Stimulated activated naive CD8-positive, alpha-beta T cell treated with anti-CD3 and anti-CD28 coated beads, Interleukin-15, Interleukin-2, amounts not matched to agents 100 ng/mL and 50 ng/mL, for 24 hours (primary cell): ENCODE data around the gene FAAP100.
"Not testable (repeated sequence)": the region's sequence is repeated elsewhere in the genome, so short reads cannot be mapped to it uniquely, and the experiment has no call there.

Experiments used
- H3K27ac Mint-ChIP-seq: one replicate; pipeline ENCODE4 v1.8.0; 2021; ENCODE audit warnings: mild to moderate bottlenecking, mixed read lengths
- H3K27me3 Mint-ChIP-seq: one replicate; pipeline ENCODE4 v1.8.0; 2021; ENCODE audit warnings: mixed read lengths
- H3K36me3 Mint-ChIP-seq: one replicate; pipeline ENCODE4 v1.8.0; 2021; ENCODE audit warnings: low read depth, mixed read lengths
- H3K4me1 Mint-ChIP-seq: one replicate; pipeline ENCODE4 v1.8.0; 2021; ENCODE audit warnings: low read depth, mixed read lengths
- H3K4me3 Mint-ChIP-seq: one replicate; pipeline ENCODE4 v1.8.0; 2021; ENCODE audit warnings: mild to moderate bottlenecking, mixed read lengths
- H3K9me3 Mint-ChIP-seq: one replicate; pipeline ENCODE4 v1.8.0; 2021; ENCODE audit warnings: mixed read lengths

FAAP100 gene, protein sequence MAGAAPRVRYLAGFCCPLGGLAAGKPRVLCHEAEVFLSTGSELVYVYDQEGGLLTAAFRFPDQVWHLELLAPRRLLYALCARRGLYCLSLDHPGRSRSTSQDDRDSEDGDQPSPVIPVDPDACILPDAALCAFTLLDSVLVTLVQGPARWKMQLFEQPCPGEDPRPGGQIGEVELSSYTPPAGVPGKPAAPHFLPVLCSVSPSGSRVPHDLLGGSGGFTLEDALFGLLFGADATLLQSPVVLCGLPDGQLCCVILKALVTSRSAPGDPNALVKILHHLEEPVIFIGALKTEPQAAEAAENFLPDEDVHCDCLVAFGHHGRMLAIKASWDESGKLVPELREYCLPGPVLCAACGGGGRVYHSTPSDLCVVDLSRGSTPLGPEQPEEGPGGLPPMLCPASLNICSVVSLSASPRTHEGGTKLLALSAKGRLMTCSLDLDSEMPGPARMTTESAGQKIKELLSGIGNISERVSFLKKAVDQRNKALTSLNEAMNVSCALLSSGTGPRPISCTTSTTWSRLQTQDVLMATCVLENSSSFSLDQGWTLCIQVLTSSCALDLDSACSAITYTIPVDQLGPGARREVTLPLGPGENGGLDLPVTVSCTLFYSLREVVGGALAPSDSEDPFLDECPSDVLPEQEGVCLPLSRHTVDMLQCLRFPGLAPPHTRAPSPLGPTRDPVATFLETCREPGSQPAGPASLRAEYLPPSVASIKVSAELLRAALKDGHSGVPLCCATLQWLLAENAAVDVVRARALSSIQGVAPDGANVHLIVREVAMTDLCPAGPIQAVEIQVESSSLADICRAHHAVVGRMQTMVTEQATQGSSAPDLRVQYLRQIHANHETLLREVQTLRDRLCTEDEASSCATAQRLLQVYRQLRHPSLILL

DNA sequence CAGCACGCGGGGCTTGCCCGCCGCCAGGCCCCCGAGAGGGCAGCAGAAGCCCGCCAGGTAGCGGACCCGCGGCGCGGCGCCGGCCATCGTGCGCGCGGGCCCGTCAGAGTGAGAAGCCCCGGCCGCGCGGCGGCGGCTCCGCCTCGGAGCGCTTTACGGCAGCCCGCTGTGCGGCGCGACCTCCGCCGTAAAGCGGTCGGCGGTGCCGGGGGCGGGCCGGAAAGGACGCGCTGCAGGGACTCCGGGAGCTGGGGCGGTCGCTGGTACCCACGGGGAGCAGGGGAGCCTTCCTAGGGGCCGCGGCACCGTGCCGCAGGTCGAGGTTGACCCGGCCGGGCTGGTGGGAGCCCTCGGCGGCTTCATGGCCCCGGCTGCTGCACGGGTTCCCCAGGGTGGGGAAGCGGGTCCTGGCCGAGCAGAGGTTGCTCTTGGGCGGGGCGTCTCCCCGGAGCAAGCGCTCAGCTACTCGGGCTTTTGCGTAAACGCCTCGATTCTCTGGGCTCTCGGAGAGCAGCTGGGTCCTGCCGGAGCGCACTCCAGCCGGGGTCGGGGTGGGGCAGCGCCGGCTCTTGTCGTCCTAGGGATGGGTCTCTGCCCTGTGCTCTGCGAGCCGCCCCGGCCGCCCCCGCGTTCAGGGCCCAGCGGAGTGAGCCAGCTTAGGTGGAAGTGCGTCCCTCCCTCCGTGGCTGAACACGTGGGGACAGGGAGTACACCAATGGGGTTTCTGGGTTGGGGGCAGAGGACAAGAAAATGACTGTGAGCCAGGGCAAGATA, at the start of gene FAAP100:
TSS of gene FAAP100 (minus strand) at position 110 of the 774 bp plus-strand sequence. CDS start at position 87, 23 bp downstream.
- H3K27me3 Mint-ChIP-seq: no peaks in the 10 kb centered on the region
- H3K4me1 Mint-ChIP-seq: peaks cover 43% of the 10 kb centered on the region
- peaks cover 23% of the 10 kb centered on the region for H3K36me3 Mint-ChIP-seq
- H3K9me3 Mint-ChIP-seq: no peaks in the 10 kb centered on the region
- peak within 1 kb of the TSS; percentile 91 for H3K27ac Mint-ChIP-seq
- peak within 1 kb of the TSS; percentile 90 for H3K4me3 Mint-ChIP-seq

DNA sequence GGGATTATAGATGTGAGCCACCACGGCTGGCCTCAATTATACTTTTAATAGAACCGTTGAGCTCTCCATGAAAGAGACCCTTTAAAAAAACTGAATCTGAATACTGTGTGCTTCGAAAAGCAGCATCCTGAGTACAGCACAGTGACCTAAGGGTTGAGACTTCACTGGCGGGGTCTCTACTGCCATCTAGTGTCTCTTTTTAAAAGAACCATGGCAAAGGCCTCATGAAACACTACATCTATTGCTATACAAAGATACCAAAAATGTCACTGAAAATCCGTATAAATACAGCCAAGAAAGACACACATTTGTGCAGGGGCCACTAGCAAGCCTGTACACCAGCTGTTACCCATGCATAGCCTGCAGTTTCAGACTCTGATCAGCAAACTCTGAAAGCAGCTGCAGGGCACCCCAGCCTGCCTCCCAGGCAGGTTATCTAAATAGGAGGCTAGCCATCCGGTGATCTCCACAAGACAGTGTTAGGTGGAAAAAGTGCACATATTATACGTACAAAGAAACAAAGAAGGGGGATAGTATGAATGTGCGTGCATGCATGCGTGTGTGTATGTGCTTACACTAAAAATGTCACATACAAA, 49.5 kb upstream of the FAAP100 start:
- no peak overlapping the region for H3K27ac Mint-ChIP-seq
- peaks cover 69% of the 10 kb centered on the region for H3K36me3 Mint-ChIP-seq
- H3K9me3 Mint-ChIP-seq: no peaks in the 10 kb centered on the region
- peaks cover 10% of the 10 kb centered on the region for H3K4me1 Mint-ChIP-seq
- H3K27me3 Mint-ChIP-seq: no peaks in the 10 kb centered on the region
- no peak overlapping the region for H3K4me3 Mint-ChIP-seq

DNA sequence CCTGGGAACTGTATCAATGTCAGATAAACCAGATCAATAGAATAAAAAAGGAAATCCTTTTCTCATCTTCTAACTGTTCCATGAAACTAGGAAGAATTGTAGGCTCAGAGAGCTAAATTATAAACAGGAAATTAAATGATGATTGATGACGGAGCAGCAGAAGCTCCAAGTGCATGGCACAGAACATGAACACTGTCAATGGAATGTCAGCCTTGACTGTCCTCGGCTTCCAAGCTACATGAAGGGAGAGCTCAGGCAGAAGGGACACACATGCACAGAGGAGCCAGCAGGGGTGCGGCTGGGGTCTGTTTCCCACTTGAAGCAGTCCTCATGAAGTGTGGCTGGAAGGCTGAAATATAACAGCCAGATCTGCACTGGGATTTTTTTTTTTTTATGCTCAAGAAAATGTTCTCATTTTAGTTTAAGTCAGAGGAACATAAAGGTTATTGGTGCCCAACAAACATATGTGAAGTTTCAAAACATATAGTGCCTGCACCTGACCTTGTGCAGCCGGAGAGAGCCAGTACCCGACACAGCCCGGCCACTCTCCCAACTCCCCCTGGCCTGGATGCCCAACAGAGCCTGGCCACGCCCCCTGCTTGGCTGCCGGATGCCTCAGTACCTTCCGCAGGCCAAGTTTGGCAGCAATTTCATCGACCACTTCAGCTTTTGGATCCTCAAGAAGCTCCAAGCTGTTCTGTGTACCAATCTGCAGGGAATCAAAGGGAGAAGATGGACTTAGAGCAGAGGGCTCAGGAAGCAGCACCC, 47.8 kb upstream of the FAAP100 start:
- H3K4me1 Mint-ChIP-seq: peaks cover 10% of the 10 kb centered on the region
- no peak overlapping the region for H3K4me3 Mint-ChIP-seq
- peaks cover 66% of the 10 kb centered on the region for H3K36me3 Mint-ChIP-seq
- no peaks in the 10 kb centered on the region for H3K27me3 Mint-ChIP-seq
- H3K27ac Mint-ChIP-seq: no peak overlapping the region
- no peaks in the 10 kb centered on the region for H3K9me3 Mint-ChIP-seq

DNA sequence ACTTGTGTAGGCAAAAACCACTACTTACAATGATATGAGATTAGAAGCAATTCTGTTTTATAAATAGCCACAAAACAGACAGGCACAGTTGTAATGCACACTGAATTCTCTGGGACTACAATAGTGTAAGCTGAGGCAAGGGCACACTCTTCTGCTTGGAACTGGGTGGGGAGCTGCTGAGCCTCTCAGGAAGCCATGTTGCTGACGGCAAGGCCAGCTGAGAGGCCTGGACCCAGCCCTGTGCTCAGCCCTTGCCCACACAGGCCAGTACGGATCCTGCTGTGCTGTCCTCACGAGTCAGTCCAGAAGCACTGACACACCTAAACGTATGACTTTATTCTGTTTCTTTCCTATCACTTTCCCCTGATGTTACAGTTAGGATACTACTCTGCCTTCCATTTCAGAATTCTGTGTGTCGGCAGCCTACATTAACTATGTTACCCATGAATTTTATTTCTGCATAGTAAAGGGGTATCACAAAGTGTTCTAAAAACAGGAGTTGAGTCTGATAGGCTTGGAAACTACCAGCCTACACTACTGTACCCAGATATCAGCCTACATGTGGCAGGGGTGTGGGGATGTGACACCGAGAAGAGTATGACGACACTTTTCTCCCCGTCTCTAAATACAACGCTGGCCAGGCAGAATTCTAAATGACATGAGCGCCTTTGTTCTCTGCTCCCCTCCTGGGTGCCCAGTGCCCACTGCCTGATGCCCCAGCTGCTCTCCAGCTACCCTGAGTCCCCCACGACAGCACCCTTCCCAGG, 41.1 kb upstream of the FAAP100 start:
- Mint-ChIP-seq H3K4me3 (no peak overlapping the region), H3K36me3 (peaks cover 54% of the 10 kb centered on the region), H3K4me1 (peaks cover 2% of the 10 kb centered on the region), H3K27me3 (no peaks in the 10 kb centered on the region), H3K27ac (no peak overlapping the region), H3K9me3 (no peaks in the 10 kb centered on the region)

DNA sequence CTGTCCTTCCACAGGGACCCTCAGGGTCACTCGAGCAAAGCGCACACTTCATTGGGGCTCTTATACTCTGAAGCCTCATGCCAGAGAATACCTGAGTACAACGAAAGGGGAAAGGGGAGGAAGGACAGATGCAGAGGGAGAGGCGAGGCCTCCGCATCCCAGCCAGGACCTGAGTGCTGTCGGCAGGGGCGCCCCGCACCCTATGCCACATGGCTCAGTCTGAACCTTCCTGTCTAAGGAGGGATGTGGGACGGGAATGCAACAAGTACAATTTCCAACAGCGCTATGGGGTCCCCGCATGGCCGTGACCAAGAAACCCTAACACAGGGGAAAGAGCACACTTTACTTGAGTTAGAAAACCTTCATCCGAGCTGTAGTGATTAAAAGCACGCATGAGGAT, 39.8 kb upstream of the FAAP100 start:
- Mint-ChIP-seq H3K9me3 (no peaks in the 10 kb centered on the region), H3K27ac (no peak overlapping the region), H3K4me3 (no peak overlapping the region), H3K36me3 (peaks cover 54% of the 10 kb centered on the region), H3K4me1 (no peaks in the 10 kb centered on the region), H3K27me3 (no peaks in the 10 kb centered on the region)

DNA sequence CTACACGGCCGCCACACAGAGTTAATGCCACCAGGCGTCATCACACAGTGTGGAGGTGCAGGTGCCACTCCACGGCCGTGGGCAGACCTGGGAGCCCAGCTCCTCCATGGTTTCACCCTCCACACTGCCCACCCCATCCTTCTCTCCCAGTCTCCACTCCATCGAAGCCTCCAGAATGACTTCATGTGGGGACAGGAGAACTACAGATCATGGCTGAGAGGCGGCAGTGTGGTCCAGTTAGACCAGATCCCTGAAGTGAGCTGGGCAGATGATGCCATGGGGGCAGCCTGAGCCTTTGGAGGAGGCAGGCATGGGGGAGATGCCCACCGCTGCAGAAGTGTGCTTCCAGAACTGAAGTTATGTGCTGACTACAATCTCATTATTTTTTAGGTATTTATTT, 38.0 kb upstream of the FAAP100 start:
- Mint-ChIP-seq H3K27me3 (no peaks in the 10 kb centered on the region), H3K4me3 (no peak overlapping the region), H3K36me3 (peaks cover 55% of the 10 kb centered on the region), H3K27ac (no peak overlapping the region), H3K4me1 (no peaks in the 10 kb centered on the region), H3K9me3 (no peaks in the 10 kb centered on the region)

DNA sequence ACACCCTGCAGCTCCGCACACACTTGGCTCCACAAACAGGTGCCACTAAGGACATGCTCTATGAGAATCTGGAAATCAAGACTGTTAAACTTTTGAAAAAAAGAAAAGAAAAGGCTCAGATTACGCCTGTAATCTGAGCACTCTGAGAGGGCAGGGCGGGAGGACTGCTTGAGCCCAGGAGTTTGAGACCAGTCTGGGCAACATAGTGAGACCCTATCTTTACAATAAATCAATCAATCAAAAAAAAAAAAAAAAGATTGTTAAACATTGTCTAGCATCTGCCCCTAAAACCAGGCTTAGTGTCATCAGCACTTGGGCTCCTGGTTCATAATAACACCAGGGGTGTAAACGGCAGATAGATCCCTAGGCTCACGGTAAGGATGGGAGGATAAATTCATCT, 37.5 kb upstream of the FAAP100 start:
- H3K9me3 Mint-ChIP-seq: no peaks in the 10 kb centered on the region
- no peak overlapping the region for H3K27ac Mint-ChIP-seq
- H3K36me3 Mint-ChIP-seq: peaks cover 60% of the 10 kb centered on the region

DNA sequence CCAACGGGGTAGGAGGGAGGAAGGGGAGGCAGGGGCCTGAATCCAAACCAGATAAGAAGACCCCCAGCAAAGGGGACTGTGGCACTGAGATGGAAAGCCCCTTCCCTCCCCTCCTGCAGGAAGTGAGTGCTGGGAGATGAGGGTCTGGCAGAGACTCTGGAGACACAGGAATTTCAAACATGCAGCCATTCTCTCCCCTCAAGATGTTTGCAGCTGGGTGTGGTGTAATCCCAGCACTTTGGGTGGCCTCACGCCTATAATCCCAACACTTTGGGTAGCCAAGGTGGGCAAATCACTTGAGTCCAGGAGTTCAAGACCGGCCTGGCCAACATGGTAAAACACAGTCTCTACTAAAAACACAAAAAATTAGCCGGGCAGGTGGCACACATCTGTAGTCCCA, 33.9 kb upstream of the FAAP100 start:
- H3K27me3 Mint-ChIP-seq: no peaks in the 10 kb centered on the region
- no peak overlapping the region for H3K4me3 Mint-ChIP-seq
- H3K27ac Mint-ChIP-seq: no peak overlapping the region
- no peaks in the 10 kb centered on the region for H3K4me1 Mint-ChIP-seq
- H3K9me3 Mint-ChIP-seq: no peaks in the 10 kb centered on the region
- peaks cover 70% of the 10 kb centered on the region for H3K36me3 Mint-ChIP-seq

More for the DNA sequence above, 37.5 kb upstream of the FAAP100 start:
- H3K4me1 Mint-ChIP-seq: no peaks in the 10 kb centered on the region
- H3K27me3 Mint-ChIP-seq: no peaks in the 10 kb centered on the region
- no peak overlapping the region for H3K4me3 Mint-ChIP-seq

DNA sequence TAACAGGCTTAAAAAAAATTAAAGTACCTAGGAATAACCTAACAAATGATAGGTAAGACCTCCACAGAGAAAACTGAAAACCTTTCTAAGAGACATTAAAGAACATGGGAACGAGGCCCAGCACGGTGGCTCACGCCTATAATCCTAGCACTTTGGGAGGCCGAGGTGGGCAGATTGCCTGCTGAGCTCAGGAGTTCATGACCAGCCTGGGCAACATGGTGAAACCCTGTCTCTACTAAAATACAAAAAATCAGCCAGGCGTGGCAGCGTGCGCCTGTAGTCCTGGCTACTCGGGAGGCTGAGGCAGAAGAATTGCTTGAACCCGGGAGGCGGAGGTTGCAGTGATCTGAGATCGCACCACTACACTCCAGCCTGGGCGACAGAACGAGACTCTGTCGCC, 32.6 kb upstream of the FAAP100 start:
- H3K4me3 Mint-ChIP-seq, H3K27me3 Mint-ChIP-seq, H3K27ac Mint-ChIP-seq, H3K4me1 Mint-ChIP-seq, H3K9me3 Mint-ChIP-seq: not testable (repeated sequence)
- H3K36me3 Mint-ChIP-seq: peaks cover 74% of the 10 kb centered on the region

DNA sequence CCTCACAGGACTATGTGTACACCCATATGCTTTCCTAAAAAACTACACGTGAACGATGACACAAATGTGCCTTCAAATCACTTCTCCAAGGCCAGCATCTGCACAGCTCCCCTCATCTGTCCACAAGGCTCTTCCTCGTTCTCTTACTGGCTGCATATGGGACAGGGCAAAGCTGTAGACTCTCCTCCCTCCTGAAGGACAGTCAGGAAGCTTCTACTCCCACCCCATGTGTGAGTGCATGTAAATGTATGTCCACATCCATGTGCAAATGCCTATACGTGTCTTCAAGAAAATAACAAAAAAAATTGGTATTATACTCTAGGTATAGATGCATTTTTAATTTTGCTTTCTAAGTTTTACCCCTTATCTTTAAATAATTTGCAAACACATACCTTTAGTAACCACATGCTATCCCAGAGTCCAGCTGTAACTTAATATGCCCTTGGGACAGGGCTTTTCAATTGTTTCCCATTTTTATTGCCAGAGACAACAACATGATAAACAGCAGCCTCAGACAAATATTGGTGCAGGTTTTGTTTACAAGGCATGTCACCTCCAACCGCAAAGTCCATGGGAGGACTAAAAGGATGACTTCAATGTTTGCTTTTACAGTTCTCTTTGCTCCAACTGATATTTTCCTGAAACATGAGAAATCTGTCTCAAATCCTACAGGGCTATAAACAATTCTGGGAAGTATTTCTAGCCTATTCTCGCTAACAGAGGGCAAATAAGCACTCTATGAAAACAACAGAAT, 31.6 kb upstream of the FAAP100 start:
- H3K36me3 Mint-ChIP-seq: peaks cover 72% of the 10 kb centered on the region
- no peaks in the 10 kb centered on the region for H3K27me3 Mint-ChIP-seq
- no peaks in the 10 kb centered on the region for H3K9me3 Mint-ChIP-seq
- no peak overlapping the region for H3K27ac Mint-ChIP-seq
- peaks cover 12% of the 10 kb centered on the region for H3K4me1 Mint-ChIP-seq
- no peak overlapping the region for H3K4me3 Mint-ChIP-seq

DNA sequence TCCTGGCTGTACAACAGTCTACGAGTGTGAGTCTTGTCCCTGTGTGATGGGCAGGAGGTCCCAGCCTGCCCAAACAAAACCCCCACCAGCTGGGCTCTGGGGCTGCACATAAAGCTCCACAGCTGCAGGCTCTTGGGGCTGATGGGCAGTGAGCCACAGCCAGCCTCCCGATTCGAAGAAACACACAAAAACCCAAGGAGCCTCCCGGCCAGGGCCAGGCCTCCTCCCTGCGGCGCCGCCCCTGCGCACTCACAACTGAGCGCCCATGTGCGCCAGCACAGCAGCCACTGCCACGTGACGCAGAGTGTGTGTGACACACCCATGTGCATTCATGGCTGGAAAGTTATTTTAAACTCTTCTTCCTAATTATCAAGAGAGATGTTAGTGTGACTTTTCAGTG, 30.6 kb upstream of the FAAP100 start:
- H3K4me1 Mint-ChIP-seq: peaks cover 20% of the 10 kb centered on the region
- H3K27me3 Mint-ChIP-seq: no peaks in the 10 kb centered on the region
- no peaks in the 10 kb centered on the region for H3K9me3 Mint-ChIP-seq
- no peak overlapping the region for H3K4me3 Mint-ChIP-seq
- H3K27ac Mint-ChIP-seq: no peak overlapping the region
- H3K36me3 Mint-ChIP-seq: peaks cover 71% of the 10 kb centered on the region

DNA sequence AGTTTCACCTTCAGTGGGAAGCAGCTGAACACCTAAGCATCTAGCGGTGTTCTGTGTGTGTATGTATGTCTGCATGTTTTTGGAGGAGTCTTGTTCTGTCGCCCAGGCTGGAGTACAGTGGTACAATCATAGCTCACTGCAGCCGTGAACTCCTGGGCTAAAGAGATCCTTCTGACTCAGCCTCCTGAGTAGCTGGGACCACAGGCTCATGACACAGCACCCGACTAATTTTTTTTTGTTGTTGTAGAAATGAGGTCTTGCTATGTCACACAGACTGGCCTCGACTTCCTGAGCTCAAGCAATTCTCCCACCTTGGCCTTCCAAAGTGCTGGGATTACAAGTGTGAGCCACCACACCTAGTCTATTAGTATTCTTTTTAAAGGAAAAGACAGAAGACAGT, 30.2 kb upstream of the FAAP100 start:
- Mint-ChIP-seq H3K4me3 (no peak overlapping the region), H3K27ac (no peak overlapping the region), H3K27me3 (no peaks in the 10 kb centered on the region), H3K9me3 (no peaks in the 10 kb centered on the region), H3K4me1 (peaks cover 20% of the 10 kb centered on the region), H3K36me3 (peaks cover 74% of the 10 kb centered on the region)

DNA sequence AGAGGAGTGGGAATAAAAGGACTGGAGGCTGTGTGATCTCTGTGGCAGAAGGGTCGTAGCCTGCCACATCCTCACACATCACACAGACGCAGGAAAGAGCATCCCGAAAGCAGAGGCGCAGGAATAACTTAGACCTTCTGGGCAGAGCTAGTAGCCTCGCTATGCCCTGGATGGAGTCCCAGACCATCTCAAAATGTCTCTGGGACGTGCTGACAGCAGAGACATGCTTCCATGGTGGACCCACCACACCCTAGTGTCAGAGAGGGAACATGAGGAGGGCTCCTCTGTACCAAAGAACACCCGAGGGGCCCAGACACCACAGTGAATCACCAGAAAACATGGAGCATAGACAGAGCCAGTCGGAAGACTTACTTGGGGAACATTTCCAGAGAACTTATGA, 29.6 kb upstream of the FAAP100 start:
- H3K36me3 Mint-ChIP-seq: peaks cover 75% of the 10 kb centered on the region
- no peaks in the 10 kb centered on the region for H3K27me3 Mint-ChIP-seq
- H3K4me1 Mint-ChIP-seq: peaks cover 20% of the 10 kb centered on the region
- no peaks in the 10 kb centered on the region for H3K9me3 Mint-ChIP-seq
- H3K27ac Mint-ChIP-seq: no peak overlapping the region
- H3K4me3 Mint-ChIP-seq: no peak overlapping the region
